Naive thymus-derived CD4-positive, alpha-beta T cell (primary cell): ENCODE measurements around the gene PALLD. TPM values are rescaled to one million over a fixed set of nuclear protein-coding genes. Genes with fewer than 3 reads are reported as not detected.

Experiments
- ATAC-seq: fragments of 150-1000 bp; cut with Tn5 transposase; 2 replicates; pipeline ENCODE4 v1.10.0; 2021; ENCODE audit warnings: mild to moderate bottlenecking, moderate library complexity
- CTCF ChIA-PET: fragments of 350-600 bp; sonication (Branson Sonifier 250); formaldehyde crosslinking; loops from one replicate; lab custom pipeline; 2021; ENCODE audit warnings: antibody characterized with exemption; lab: Charles Lee
- POLR2A ChIA-PET: fragments of 350-600 bp; sonication (Branson Sonifier 250); formaldehyde crosslinking; loops from one replicate; lab custom pipeline; 2021; ENCODE audit warnings: antibody characterized with exemption, inconsistent platforms; lab: Charles Lee
- DNase-seq, 9 donors: peaks; one replicate each; pipeline versions ENCODE4 v3.0.0 to v3.0.0-alpha.2; 2020 to 2022; ENCODE audit warnings: mixed read lengths in 1 of 9
- H3K27ac ChIP-seq: one replicate; pipeline ENCODE4 v1.7.0; 2013; ENCODE audit warnings: mild to moderate bottlenecking, low read depth, low read length, moderate library complexity
- H3K27me3 ChIP-seq, 2 donors: one replicate each; pipeline ENCODE4 v1.7.0; 2013; ENCODE audit warnings: low read length in 2 of 2, mild to moderate bottlenecking in 2 of 2, moderate library complexity in 2 of 2; ENCODE audit not compliant: control insufficient read depth in 2 of 2, insufficient read depth in 2 of 2
- H3K36me3 ChIP-seq, 3 experiments: 1 replicate in 2 of 3; 2 replicates in 1 of 3; pipeline ENCODE4 v1.7.0; 2013; ENCODE audit warnings: low read length in 3 of 3, mild to moderate bottlenecking in 3 of 3, moderate library complexity in 1 of 3; ENCODE audit not compliant: insufficient read depth in 3 of 3, control insufficient read depth in 2 of 3
- H3K4me1 ChIP-seq, 2 donors: one replicate each; pipeline ENCODE4 v1.7.0; 2013; ENCODE audit warnings: low read length in 2 of 2, mild to moderate bottlenecking in 2 of 2, moderate library complexity in 1 of 2; ENCODE audit not compliant: control insufficient read depth in 2 of 2, insufficient read depth in 2 of 2
- H3K4me3 ChIP-seq: 2 replicates; pipeline ENCODE4 v1.7.0; 2013; ENCODE audit warnings: mild to moderate bottlenecking, low read length
- H3K9me3 ChIP-seq, 3 experiments: 1 replicate in 2 of 3; 2 replicates in 1 of 3; pipeline ENCODE4 v1.7.0; 2013; ENCODE audit warnings: low read length in 3 of 3; ENCODE audit not compliant: control insufficient read depth in 2 of 3
- H3K27ac Mint-ChIP-seq, 9 donors: one replicate each; pipeline ENCODE4 v1.8.0; 2020 to 2022; ENCODE audit warnings: mixed read lengths in 9 of 9, mild to moderate bottlenecking in 8 of 9, moderate library complexity in 5 of 9, inconsistent platforms in 2 of 9
- H3K27me3 Mint-ChIP-seq, 5 donors: one replicate each; pipeline ENCODE4 v1.8.0; 2021 to 2022; ENCODE audit warnings: mixed read lengths in 5 of 5, mild to moderate bottlenecking in 1 of 5
- H3K36me3 Mint-ChIP-seq, 5 donors: one replicate each; pipeline ENCODE4 v1.8.0; 2020 to 2022; ENCODE audit warnings: mixed read lengths in 5 of 5, mild to moderate bottlenecking in 3 of 5, inconsistent platforms in 1 of 5
- H3K4me1 Mint-ChIP-seq, 7 donors: one replicate each; pipeline ENCODE4 v1.8.0; 2020 to 2022; ENCODE audit warnings: mixed read lengths in 7 of 7, mild to moderate bottlenecking in 3 of 7, inconsistent platforms in 1 of 7
- H3K4me3 Mint-ChIP-seq, 10 donors: one replicate each; pipeline ENCODE4 v1.8.0; 2020 to 2022; ENCODE audit warnings: mild to moderate bottlenecking in 10 of 10, mixed read lengths in 10 of 10, moderate library complexity in 6 of 10, inconsistent platforms in 2 of 10
- H3K9me3 Mint-ChIP-seq, 11 donors: one replicate each; pipeline ENCODE4 v1.8.0; 2020 to 2022; ENCODE audit warnings: mixed read lengths in 11 of 11, mild to moderate bottlenecking in 4 of 11, inconsistent platforms in 1 of 11, moderate library complexity in 1 of 11
- intact Hi-C, 2 donors: fragments of 100-400 bp; cut with micrococcal nuclease; formaldehyde crosslinking; loops; one replicate each; pipeline ENCODE4 v1.15.1; 2023
- polyA plus RNA-seq, 2 donors: library from polyadenylated mRNA; unstranded; fragments of 300-500 nt; fragmentation: Illumina TruSeq; gene quantifications; one replicate each; pipeline ENCODE4 v1.2.3, GENCODE V29; 2021
- total RNA-seq, 6 experiments: library from RNA in 5 of 6; stranded (reverse) in 5 of 6; gene quantifications; 1 replicate in 5 of 6; 2 replicates in 1 of 6; pipeline ENCODE4 v1.2.3 and lab custom pipeline; 2021 to 2026

The PALLD gene
- total and polyA plus RNA-seq, 7 experiments from 2014 or later = 0.51 to 11.9 (median 0.76) TPM

DNA sequence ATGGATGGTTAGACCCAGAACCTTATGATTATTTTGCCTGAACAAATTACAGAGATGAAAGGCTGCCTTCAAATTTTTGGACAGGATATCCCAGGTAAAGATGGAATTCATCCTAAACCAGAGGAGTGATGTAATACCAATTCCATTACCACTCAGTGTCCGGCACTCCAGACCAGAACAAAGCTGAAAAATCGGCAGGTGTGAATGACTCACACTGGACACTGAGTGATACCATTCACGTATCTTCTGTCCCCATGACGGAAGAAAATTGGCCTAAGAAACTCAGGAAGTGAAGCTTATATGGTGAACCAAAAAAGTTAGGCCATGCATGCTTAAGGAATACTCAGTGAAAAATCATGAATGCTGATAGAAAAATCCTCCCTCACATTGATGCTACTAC is 34.5 kb downstream of the PALLD start:
- Histone ChIP-seq H3K4me1 (no peaks in the 10 kb centered on the region), H3K9me3 (no peaks in the 10 kb centered on the region), H3K27me3 (no peaks in the 10 kb centered on the region), H3K36me3 (no peaks in the 10 kb centered on the region), H3K4me3 (no peak overlapping the region), H3K27ac (no peak overlapping the region)
- ChIA-PET POLR2A (no interaction called here), CTCF (interaction anchor here (1.0 kb wide), 1 partner anchor 15 kb away, joined by 3 read pairs; no protein-coding TSS in a partner anchor)
- intact Hi-C loops = no loop called here
- Mint-ChIP-seq H3K27ac (no peak overlapping the region), H3K4me1 (no peaks in the 10 kb centered on the region), H3K4me3 (no peak overlapping the region), H3K9me3 (no peaks in the 10 kb centered on the region), H3K36me3 (peaks cover 0 to 3% (median 0%) of the 10 kb centered on the region in 5 donors), H3K27me3 (peaks cover 11 to 36% (median 15%) of the 10 kb centered on the region in 5 donors)
- DNase-seq (no peak), ATAC-seq (no peak)

- intact Hi-C loops = no loop called here
- Histone ChIP-seq H3K27ac (no peak overlapping the region), H3K4me1 (no peaks in the 10 kb centered on the region), H3K27me3 (no peaks in the 10 kb centered on the region), H3K4me3 (no peak overlapping the region), H3K36me3 (no peaks in the 10 kb centered on the region), H3K9me3 (no peaks in the 10 kb centered on the region)
- Mint-ChIP-seq H3K4me1 (no peaks in the 10 kb centered on the region), H3K27me3 (peaks cover 0 to 19% (median 6%) of the 10 kb centered on the region in 5 donors), H3K36me3 (no peaks in the 10 kb centered on the region), H3K27ac (no peak overlapping the region), H3K9me3 (no peaks in the 10 kb centered on the region), H3K4me3 (no peak overlapping the region)
- POLR2A ChIA-PET = no interaction called here
- no peak for ATAC-seq
- CTCF ChIA-PET = no interaction called here
- DNase-seq = no peak
Measured at GRCh38 chr4:168534535-168534934, 37.7 kb downstream of the PALLD start.

DNA sequence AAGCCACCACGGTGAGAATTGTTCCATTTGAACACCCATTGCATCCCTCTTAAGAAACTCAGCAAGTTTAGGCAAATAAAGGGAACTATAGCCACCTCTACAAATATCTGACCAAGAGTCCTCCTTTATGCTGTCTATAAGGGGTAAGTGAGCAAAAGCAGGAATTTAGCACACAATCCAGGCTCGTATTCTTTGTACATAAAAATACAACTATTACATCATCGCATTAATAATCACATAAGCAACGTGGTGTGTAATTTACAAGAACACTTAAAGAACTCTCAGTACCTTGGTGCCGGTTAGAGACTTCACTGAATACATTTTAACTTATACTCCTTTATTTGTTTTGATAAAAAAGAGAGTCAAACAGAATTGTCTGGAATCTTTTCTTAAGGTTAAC is 38.8 kb downstream of the PALLD start:
- ChIA-PET CTCF (no interaction called here), POLR2A (no interaction called here)
- Mint-ChIP-seq H3K4me3 (no peak overlapping the region), H3K27me3 (peaks cover 0 to 14% (median 6%) of the 10 kb centered on the region in 5 donors), H3K9me3 (no peaks in the 10 kb centered on the region), H3K36me3 (no peaks in the 10 kb centered on the region), H3K27ac (no peak overlapping the region), H3K4me1 (peaks cover 0 to 4% (median 0%) of the 10 kb centered on the region in 7 donors)
- Histone ChIP-seq H3K27ac (no peak overlapping the region), H3K4me1 (no peaks in the 10 kb centered on the region), H3K36me3 (no peaks in the 10 kb centered on the region), H3K4me3 (no peak overlapping the region), H3K9me3 (no peaks in the 10 kb centered on the region), H3K27me3 (no peaks in the 10 kb centered on the region)
- intact Hi-C loops = no loop called here
- ATAC-seq = no peak
- no peak for DNase-seq

GRCh38 chr4:168536448-168536847 is 39.6 kb downstream of the PALLD start:
- H3K4me3 ChIP-seq = no peak overlapping the region
- no peaks in the 10 kb centered on the region for H3K36me3 ChIP-seq
- H3K9me3 ChIP-seq = no peaks in the 10 kb centered on the region
- Mint-ChIP-seq H3K9me3 (no peaks in the 10 kb centered on the region), H3K36me3 (no peaks in the 10 kb centered on the region), H3K27ac (no peak overlapping the region), H3K4me3 (no peak overlapping the region), H3K4me1 (peaks cover 0 to 4% (median 0%) of the 10 kb centered on the region in 7 donors), H3K27me3 (peaks cover 0 to 14% (median 6%) of the 10 kb centered on the region in 5 donors)
- H3K27me3 ChIP-seq = no peaks in the 10 kb centered on the region
- intact Hi-C loops = no loop called here
- H3K4me1 ChIP-seq = no peaks in the 10 kb centered on the region
- CTCF ChIA-PET = interaction anchor here (0.7 kb wide), 1 partner anchor 54 kb away, joined by 3 read pairs; no protein-coding TSS in a partner anchor
- ATAC-seq (no peak), DNase-seq (no peak)
- POLR2A ChIA-PET = no interaction called here
- H3K27ac ChIP-seq = no peak overlapping the region

DNA sequence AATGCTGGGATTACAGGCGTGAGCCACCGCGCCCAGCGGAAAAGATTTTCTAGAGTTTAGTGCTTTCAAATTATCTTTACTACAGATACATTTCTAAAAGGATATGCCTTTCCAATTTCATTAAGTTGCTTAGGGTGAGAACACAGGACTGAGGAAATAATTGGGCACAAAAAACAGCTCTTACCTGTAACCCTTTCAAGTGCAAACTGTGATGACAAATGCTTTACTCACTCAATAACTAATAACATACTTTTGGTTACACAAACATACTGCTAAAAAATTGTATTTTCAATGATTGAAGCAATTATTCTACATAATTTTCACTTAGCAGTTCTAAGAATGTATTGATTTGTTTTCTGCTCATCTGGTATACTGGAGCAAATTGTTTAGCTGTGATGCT is 40.2 kb downstream of the PALLD start:
- H3K27me3 Mint-ChIP-seq = peaks cover 0 to 14% (median 10%) of the 10 kb centered on the region in 5 donors
- Histone ChIP-seq H3K36me3 (no peaks in the 10 kb centered on the region), H3K27ac (no peak overlapping the region), H3K9me3 (no peaks in the 10 kb centered on the region), H3K4me1 (no peaks in the 10 kb centered on the region), H3K27me3 (no peaks in the 10 kb centered on the region), H3K4me3 (no peak overlapping the region)
- ATAC-seq = no peak
- H3K4me3 Mint-ChIP-seq = no peak overlapping the region
- ChIA-PET CTCF (interaction anchor here (0.7 kb wide), 1 partner anchor 55 kb away, joined by 3 read pairs; no protein-coding TSS in a partner anchor), POLR2A (no interaction called here)
- H3K4me1 Mint-ChIP-seq = peaks cover 0 to 4% (median 0%) of the 10 kb centered on the region in 7 donors
- H3K36me3 Mint-ChIP-seq = no peaks in the 10 kb centered on the region
- intact Hi-C loops = no loop called here
- no peaks in the 10 kb centered on the region for H3K9me3 Mint-ChIP-seq
- H3K27ac Mint-ChIP-seq = no peak overlapping the region
- DNase-seq = no peak

DNA sequence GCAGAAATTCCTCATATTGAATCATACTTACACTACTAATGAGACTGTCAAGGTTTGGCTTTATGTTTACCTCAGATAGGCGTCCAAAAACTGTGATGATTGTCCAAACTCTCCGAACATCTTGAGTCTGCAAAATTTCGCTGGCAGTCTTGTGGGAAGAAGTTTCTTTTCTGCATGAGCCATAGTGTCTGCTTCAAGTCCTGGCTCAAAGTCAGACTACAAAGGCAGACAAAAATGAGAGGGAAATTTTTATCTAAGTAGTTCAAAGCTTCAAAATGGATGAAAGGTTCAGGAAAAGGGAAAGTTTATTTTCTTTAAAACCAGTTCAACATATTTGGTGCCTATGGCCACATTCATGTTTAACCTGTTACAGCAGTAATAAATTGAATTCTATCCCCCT is 40.7 kb downstream of the PALLD start:
- H3K9me3 Mint-ChIP-seq = no peaks in the 10 kb centered on the region
- Histone ChIP-seq H3K27ac (no peak overlapping the region), H3K4me1 (no peaks in the 10 kb centered on the region), H3K9me3 (no peaks in the 10 kb centered on the region), H3K27me3 (no peaks in the 10 kb centered on the region), H3K4me3 (no peak overlapping the region), H3K36me3 (no peaks in the 10 kb centered on the region)
- no peak for ATAC-seq
- no peak overlapping the region for H3K27ac Mint-ChIP-seq
- intact Hi-C loops = no loop called here
- POLR2A ChIA-PET = no interaction called here
- H3K4me1 Mint-ChIP-seq = peaks cover 0 to 4% (median 0%) of the 10 kb centered on the region in 7 donors
- DNase-seq = no peak
- H3K27me3 Mint-ChIP-seq = peaks cover 0 to 14% (median 10%) of the 10 kb centered on the region in 5 donors
- no peak overlapping the region for H3K4me3 Mint-ChIP-seq
- CTCF ChIA-PET = no interaction called here
- no peaks in the 10 kb centered on the region for H3K36me3 Mint-ChIP-seq

- H3K27ac Mint-ChIP-seq = no peak overlapping the region
Measured at GRCh38 chr4:168538632-168539031, 41.8 kb downstream of the PALLD start.

More at GRCh38 chr4:168538632-168539031, 41.8 kb downstream of the PALLD start:
- ChIA-PET POLR2A (no interaction called here), CTCF (no interaction called here)
- Mint-ChIP-seq H3K9me3 (no peaks in the 10 kb centered on the region), H3K27me3 (peaks cover 0 to 17% (median 10%) of the 10 kb centered on the region in 5 donors), H3K36me3 (no peaks in the 10 kb centered on the region), H3K4me3 (no peak overlapping the region), H3K4me1 (peaks cover 0 to 4% (median 0%) of the 10 kb centered on the region in 7 donors)
- DNase-seq (no peak), ATAC-seq (no peak)
- Histone ChIP-seq H3K4me3 (no peak overlapping the region), H3K27me3 (no peaks in the 10 kb centered on the region), H3K4me1 (no peaks in the 10 kb centered on the region), H3K36me3 (no peaks in the 10 kb centered on the region), H3K9me3 (no peaks in the 10 kb centered on the region), H3K27ac (no peak overlapping the region)
- intact Hi-C loops = no loop called here
